Rectal smooth muscle tissue (tissue), 1 donor: Measurements from ENCODE around the gene VCL.
A peak's percentile ranks its signal among the peaks of the same experiment; 100 is the strongest.
"Not testable (repeated sequence)": the region's sequence is repeated elsewhere in the genome, so short reads cannot be mapped to it uniquely, and the experiment has no call there.

Experiments used
- H3K27ac ChIP-seq: one replicate; pipeline ENCODE4 v1.7.0; 2013; ENCODE audit warnings: low read depth, low read length, inconsistent platforms
- H3K27me3 ChIP-seq: one replicate; pipeline ENCODE4 v1.7.0; 2013; ENCODE audit warnings: low read length; ENCODE audit not compliant: control insufficient read depth, insufficient read depth
- H3K36me3 ChIP-seq: one replicate; pipeline ENCODE4 v1.7.0; 2013; ENCODE audit warnings: low read length; ENCODE audit not compliant: control insufficient read depth, insufficient read depth
- H3K4me1 ChIP-seq: one replicate; pipeline ENCODE4 v1.7.0; 2013; ENCODE audit warnings: low read length; ENCODE audit not compliant: control insufficient read depth, insufficient read depth
- H3K4me3 ChIP-seq: one replicate; pipeline ENCODE4 v1.7.0; 2013; ENCODE audit warnings: low read length
- H3K9ac ChIP-seq: one replicate; pipeline ENCODE4 v1.7.0; 2013; ENCODE audit warnings: low read length

Gene VCL

GRCh38 chr10:73997787-73998622 is at the start of gene VCL:
VCL (plus strand) TSS chr10:73998116; CDS start chr10:73998208, 92 bp downstream.
- H3K4me3 ChIP-seq, result peak within 1 kb of the TSS; percentile 100
- H3K27ac ChIP-seq, result peak within 1 kb of the TSS; percentile 99
- peaks cover 11% of the 10 kb centered on the region for H3K4me1 ChIP-seq
- no peaks in the 10 kb centered on the region for H3K27me3 ChIP-seq
- H3K9ac ChIP-seq, result peak within 1 kb of the TSS; percentile 96
- no peaks in the 10 kb centered on the region for H3K36me3 ChIP-seq

GRCh38 chr10:73948947-73949633 is 48.8 kb upstream of the VCL start:
- H3K27ac ChIP-seq, result no peak overlapping the region

GRCh38 chr10:73950155-73950948 is 47.6 kb upstream of the VCL start:
- H3K27ac ChIP-seq, result no peak overlapping the region
- no peak overlapping the region for H3K9ac ChIP-seq
- no peaks in the 10 kb centered on the region for H3K27me3 ChIP-seq
- no peaks in the 10 kb centered on the region for H3K4me1 ChIP-seq
- no peak overlapping the region for H3K4me3 ChIP-seq
- no peaks in the 10 kb centered on the region for H3K36me3 ChIP-seq

More at GRCh38 chr10:73948947-73949633, 48.8 kb upstream of the VCL start:
- no peaks in the 10 kb centered on the region for H3K36me3 ChIP-seq
- H3K4me3 ChIP-seq, result no peak overlapping the region
- H3K27me3 ChIP-seq, result no peaks in the 10 kb centered on the region
- no peak overlapping the region for H3K9ac ChIP-seq
- H3K4me1 ChIP-seq, result no peaks in the 10 kb centered on the region

- Histone ChIP-seq H3K36me3 (no peaks in the 10 kb centered on the region), H3K27me3 (no peaks in the 10 kb centered on the region), H3K4me3 (no peak overlapping the region), H3K9ac (no peak overlapping the region), H3K4me1 (peaks cover 9% of the 10 kb centered on the region), H3K27ac (no peak overlapping the region)
Observed at GRCh38 chr10:73953665-73954064, 44.3 kb upstream of the VCL start.

GRCh38 chr10:73954737-73955136 is 43.2 kb upstream of the VCL start:
- no peak overlapping the region for H3K27ac ChIP-seq
- no peaks in the 10 kb centered on the region for H3K36me3 ChIP-seq
- H3K9ac ChIP-seq, result no peak overlapping the region
- H3K4me3 ChIP-seq, result no peak overlapping the region
- no peaks in the 10 kb centered on the region for H3K27me3 ChIP-seq
- H3K4me1 ChIP-seq, result peaks cover 9% of the 10 kb centered on the region

GRCh38 chr10:73955719-73956118 is 42.2 kb upstream of the VCL start:
- H3K4me3 ChIP-seq, result no peak overlapping the region
- H3K27ac ChIP-seq, result no peak overlapping the region
- no peaks in the 10 kb centered on the region for H3K36me3 ChIP-seq
- H3K9ac ChIP-seq, result no peak overlapping the region
- H3K27me3 ChIP-seq, result no peaks in the 10 kb centered on the region
- H3K4me1 ChIP-seq, result peaks cover 9% of the 10 kb centered on the region

- no peaks in the 10 kb centered on the region for H3K27me3 ChIP-seq
- H3K27ac ChIP-seq, result peak overlapping the region; percentile 69
- no peak overlapping the region for H3K9ac ChIP-seq
- peaks cover 9% of the 10 kb centered on the region for H3K4me1 ChIP-seq
- no peak overlapping the region for H3K4me3 ChIP-seq
- no peaks in the 10 kb centered on the region for H3K36me3 ChIP-seq
Observed at GRCh38 chr10:73956476-73957359, 41.2 kb upstream of the VCL start.

- Histone ChIP-seq H3K36me3 (no peaks in the 10 kb centered on the region), H3K27me3 (no peaks in the 10 kb centered on the region), H3K9ac (no peak overlapping the region), H3K27ac (no peak overlapping the region), H3K4me3 (no peak overlapping the region), H3K4me1 (peaks cover 9% of the 10 kb centered on the region)
Observed at GRCh38 chr10:73959484-73960243, 38.3 kb upstream of the VCL start.

GRCh38 chr10:73962386-73962785 is 35.5 kb upstream of the VCL start:
- Histone ChIP-seq H3K4me1 (peaks cover 13% of the 10 kb centered on the region), H3K27me3 (no peaks in the 10 kb centered on the region), H3K36me3 (no peaks in the 10 kb centered on the region), H3K4me3 (no peak overlapping the region), H3K27ac (no peak overlapping the region), H3K9ac (no peak overlapping the region)

- H3K27ac ChIP-seq, H3K9ac ChIP-seq: not testable (repeated sequence)
- peaks cover 24% of the 10 kb centered on the region for H3K4me1 ChIP-seq
Observed at GRCh38 chr10:73963533-73963932, 34.4 kb upstream of the VCL start.

GRCh38 chr10:73964743-73965142 is 33.2 kb upstream of the VCL start:
- no peak overlapping the region for H3K9ac ChIP-seq
- no peak overlapping the region for H3K4me3 ChIP-seq
- H3K4me1 ChIP-seq, result peaks cover 31% of the 10 kb centered on the region
- no peaks in the 10 kb centered on the region for H3K36me3 ChIP-seq
- H3K27me3 ChIP-seq, result no peaks in the 10 kb centered on the region
- H3K27ac ChIP-seq, result no peak overlapping the region

More at GRCh38 chr10:73963533-73963932, 34.4 kb upstream of the VCL start:
- H3K4me3 ChIP-seq, H3K36me3 ChIP-seq, H3K27me3 ChIP-seq: not testable (repeated sequence)
